Astrocyte (in vitro differentiated cells and primary cell): ENCODE results near the gene CREB5. TPM values are rescaled to one million over a fixed set of nuclear protein-coding genes. Genes with fewer than 3 reads are reported as not detected.

ENCODE experiments used
- DNase-seq: peaks from one replicate; pipeline ENCODE4 v3.0.0-alpha.2; 2010; ENCODE audit warnings: low read depth
- FAIRE-seq: peaks from 2 replicates; lab custom pipeline; 2011; peaks lifted over from hg19 to GRCh38; lab: Jason Lieb, UNC
- H2AFZ ChIP-seq: 2 replicates; pipeline ENCODE4 v1.6.0; 2012; ENCODE audit warnings: low read depth, low read length, inconsistent platforms
- H3K27ac ChIP-seq: 2 replicates; pipeline ENCODE4 v1.5.1; 2011; ENCODE audit warnings: low read depth, low read length, inconsistent platforms
- H3K27me3 ChIP-seq: 2 replicates; pipeline ENCODE4 v1.6.0; 2011; ENCODE audit warnings: low read length, inconsistent platforms; ENCODE audit not compliant: insufficient read depth
- H3K36me3 ChIP-seq: 2 replicates; pipeline ENCODE4 v1.5.1; 2011; ENCODE audit warnings: low read length, inconsistent platforms; ENCODE audit not compliant: insufficient read depth
- H3K4me1 ChIP-seq: 2 replicates; pipeline ENCODE4 v1.5.1; 2011; ENCODE audit warnings: low read length, inconsistent platforms; ENCODE audit not compliant: insufficient read depth
- H3K4me2 ChIP-seq: 2 replicates; pipeline ENCODE4 v1.6.0; 2012; ENCODE audit warnings: low read length, inconsistent platforms
- H3K4me3 ChIP-seq: 2 replicates; pipeline ENCODE4 v1.5.1; 2011; ENCODE audit warnings: low read depth, mild to moderate bottlenecking, low read length, inconsistent platforms; ENCODE audit not compliant: insufficient read depth
- H3K79me2 ChIP-seq: 2 replicates; pipeline ENCODE4 v1.6.0; 2012; ENCODE audit warnings: mild to moderate bottlenecking, low read length, inconsistent platforms; ENCODE audit not compliant: insufficient read depth
- H3K9ac ChIP-seq: 2 replicates; pipeline ENCODE4 v1.6.0; 2012; ENCODE audit warnings: mild to moderate bottlenecking, low read length, inconsistent platforms
- H3K9me3 ChIP-seq: 2 replicates; pipeline ENCODE4 v1.5.1; 2012; ENCODE audit warnings: low read depth, mild to moderate bottlenecking, low read length, inconsistent platforms; ENCODE audit not compliant: insufficient read depth
- H4K20me1 ChIP-seq: 2 replicates; pipeline ENCODE4 v1.6.0; 2012; ENCODE audit warnings: low read length, inconsistent platforms; ENCODE audit not compliant: insufficient read depth
- H3K27ac Mint-ChIP-seq: one replicate; pipeline ENCODE4 v1.8.0; 2021; ENCODE audit warnings: mild to moderate bottlenecking, mixed read lengths; ENCODE audit not compliant: unreplicated experiment
- H3K27me3 Mint-ChIP-seq: one replicate; pipeline ENCODE4 v1.8.0; 2021; ENCODE audit warnings: low read depth, mixed read lengths; ENCODE audit not compliant: unreplicated experiment
- H3K36me3 Mint-ChIP-seq: one replicate; pipeline ENCODE4 v1.8.0; 2021; ENCODE audit warnings: low read depth, mixed read lengths; ENCODE audit not compliant: unreplicated experiment
- H3K4me1 Mint-ChIP-seq: one replicate; pipeline ENCODE4 v1.8.0; 2021; ENCODE audit warnings: low read depth, mixed read lengths; ENCODE audit not compliant: unreplicated experiment
- H3K4me3 Mint-ChIP-seq: one replicate; pipeline ENCODE4 v1.8.0; 2021; ENCODE audit warnings: mild to moderate bottlenecking, moderate library complexity, mixed read lengths; ENCODE audit not compliant: unreplicated experiment
- H3K9me3 Mint-ChIP-seq: one replicate; pipeline ENCODE4 v1.8.0; 2021; ENCODE audit warnings: mild to moderate bottlenecking, mixed read lengths; ENCODE audit not compliant: unreplicated experiment
- EZH2 ChIP-seq: IDR thresholded peaks from 2 replicates; pipeline ENCODE4 v1.6.1; 2012; ENCODE audit warnings: mild to moderate bottlenecking, low read length, inconsistent platforms; ENCODE audit not compliant: insufficient read depth
- total RNA-seq: library from RNA; stranded (reverse); gene quantifications from 2 replicates; pipeline ENCODE4 v1.2.1, GENCODE V29; 2021
- TF ChIP-seq, protein P1 (sequence below): IDR thresholded peaks from 2 replicates; pipeline ENCODE4 v1.5.1; 2011; ENCODE audit warnings: low read depth, mild to moderate bottlenecking, inconsistent platforms, low read length, moderate library complexity; ENCODE audit not compliant: insufficient read depth

Gene CREB5
- total RNA-seq, 1 donor from 2014 or later = 25.4 TPM

DNA sequence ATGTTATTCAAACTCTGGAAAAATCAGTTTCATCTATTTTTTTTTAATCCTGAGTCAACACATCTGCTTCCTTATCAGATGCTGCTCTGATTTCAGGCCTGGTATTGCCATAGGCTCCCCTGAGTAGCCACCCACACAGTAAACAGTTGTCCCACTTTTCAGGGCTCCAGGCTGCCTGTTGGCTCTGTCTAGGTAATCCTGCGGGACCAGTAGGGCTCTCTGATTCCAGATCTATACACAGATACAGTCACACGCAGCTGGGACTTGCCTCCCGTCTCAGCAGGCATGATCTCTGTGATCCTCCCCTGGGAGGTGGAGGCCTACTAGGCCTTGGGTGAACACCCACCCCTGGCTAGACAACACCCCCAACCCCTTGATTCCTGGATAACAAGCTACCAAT is 206.1 kb downstream of the CREB5 start:
- Mint-ChIP-seq H3K9me3 (no peaks in the 10 kb centered on the region), H3K4me1 (peaks cover 8% of the 10 kb centered on the region), H3K27ac (no peak overlapping the region), H3K27me3 (no peaks in the 10 kb centered on the region), H3K36me3 (no peaks in the 10 kb centered on the region), H3K4me3 (no peak overlapping the region)
- no peak overlapping the region for H3K4me3 ChIP-seq
- FAIRE-seq = no peak
- H3K27ac ChIP-seq = no peak overlapping the region
- H3K9me3 ChIP-seq = no peaks in the 10 kb centered on the region
- DNase-seq = no peak
- no peaks in the 10 kb centered on the region for H4K20me1 ChIP-seq
- no peak overlapping the region for H3K4me2 ChIP-seq
- H3K36me3 ChIP-seq = no peaks in the 10 kb centered on the region
- no peaks in the 10 kb centered on the region for H3K79me2 ChIP-seq
- H3K9ac ChIP-seq = no peak overlapping the region
- H3K27me3 ChIP-seq = no peaks in the 10 kb centered on the region
- H3K4me1 ChIP-seq = peaks cover 3% of the 10 kb centered on the region
- TF ChIP-seq, protein P1, sequence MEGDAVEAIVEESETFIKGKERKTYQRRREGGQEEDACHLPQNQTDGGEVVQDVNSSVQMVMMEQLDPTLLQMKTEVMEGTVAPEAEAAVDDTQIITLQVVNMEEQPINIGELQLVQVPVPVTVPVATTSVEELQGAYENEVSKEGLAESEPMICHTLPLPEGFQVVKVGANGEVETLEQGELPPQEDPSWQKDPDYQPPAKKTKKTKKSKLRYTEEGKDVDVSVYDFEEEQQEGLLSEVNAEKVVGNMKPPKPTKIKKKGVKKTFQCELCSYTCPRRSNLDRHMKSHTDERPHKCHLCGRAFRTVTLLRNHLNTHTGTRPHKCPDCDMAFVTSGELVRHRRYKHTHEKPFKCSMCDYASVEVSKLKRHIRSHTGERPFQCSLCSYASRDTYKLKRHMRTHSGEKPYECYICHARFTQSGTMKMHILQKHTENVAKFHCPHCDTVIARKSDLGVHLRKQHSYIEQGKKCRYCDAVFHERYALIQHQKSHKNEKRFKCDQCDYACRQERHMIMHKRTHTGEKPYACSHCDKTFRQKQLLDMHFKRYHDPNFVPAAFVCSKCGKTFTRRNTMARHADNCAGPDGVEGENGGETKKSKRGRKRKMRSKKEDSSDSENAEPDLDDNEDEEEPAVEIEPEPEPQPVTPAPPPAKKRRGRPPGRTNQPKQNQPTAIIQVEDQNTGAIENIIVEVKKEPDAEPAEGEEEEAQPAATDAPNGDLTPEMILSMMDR = no peak
- no peak for TF ChIP-seq EZH2
- no peak overlapping the region for H2AFZ ChIP-seq

- Mint-ChIP-seq H3K9me3 (no peaks in the 10 kb centered on the region), H3K4me1 (peaks cover 16% of the 10 kb centered on the region), H3K27me3 (no peaks in the 10 kb centered on the region), H3K4me3 (no peak overlapping the region), H3K36me3 (no peaks in the 10 kb centered on the region), H3K27ac (no peak overlapping the region)
- Histone ChIP-seq H2AFZ (no peak overlapping the region), H3K79me2 (no peaks in the 10 kb centered on the region), H3K4me3 (no peak overlapping the region), H3K27me3 (no peaks in the 10 kb centered on the region), H3K4me2 (no peak overlapping the region), H3K9me3 (no peaks in the 10 kb centered on the region), H3K27ac (no peak overlapping the region), H3K36me3 (no peaks in the 10 kb centered on the region), H4K20me1 (no peaks in the 10 kb centered on the region), H3K4me1 (peaks cover 3% of the 10 kb centered on the region), H3K9ac (no peak overlapping the region)
- FAIRE-seq (no peak), DNase-seq (no peak)
- TF ChIP-seq, protein P1 = no peak
- no peak for TF ChIP-seq EZH2
Measured at GRCh38 chr7:28619256-28619655, 206.9 kb downstream of the CREB5 start.

GRCh38 chr7:28621369-28621841 is 209.1 kb downstream of the CREB5 start:
- Mint-ChIP-seq H3K27me3 (no peaks in the 10 kb centered on the region), H3K9me3 (no peaks in the 10 kb centered on the region), H3K4me3 (no peak overlapping the region), H3K36me3 (no peaks in the 10 kb centered on the region), H3K4me1 (peaks cover 22% of the 10 kb centered on the region), H3K27ac (no peak overlapping the region)
- DNase-seq (no peak), FAIRE-seq (no peak)
- no peaks in the 10 kb centered on the region for H3K36me3 ChIP-seq
- no peak overlapping the region for H3K27ac ChIP-seq
- TF ChIP-seq, protein P1 = no peak
- no peak for TF ChIP-seq EZH2
- H3K4me3 ChIP-seq = no peak overlapping the region
- H3K27me3 ChIP-seq = no peaks in the 10 kb centered on the region
- H4K20me1 ChIP-seq = no peaks in the 10 kb centered on the region
- H3K4me2 ChIP-seq = no peak overlapping the region
- no peak overlapping the region for H3K9ac ChIP-seq
- H2AFZ ChIP-seq = no peak overlapping the region
- no peaks in the 10 kb centered on the region for H3K79me2 ChIP-seq
- peaks cover 3% of the 10 kb centered on the region for H3K4me1 ChIP-seq
- H3K9me3 ChIP-seq = no peaks in the 10 kb centered on the region
